Adrenal gland (tissue), 12 donors: ENCODE results near the gene CDKL1. TPM values are rescaled to one million over a fixed set of nuclear protein-coding genes. Genes with fewer than 3 reads are reported as not detected.

Experiments
- DNase-seq, 7 donors: peaks; one replicate each; pipeline ENCODE4 v3.0.0-alpha.2; 2019 to 2020
- H3K27ac ChIP-seq, 5 donors: fragments of 200-600 bp; sonication (generic) in 4 of 5; 1 replicate in 3 of 5; 2 replicates in 2 of 5; pipeline versions ENCODE4 v1.5.1 to v1.8.0; 2016 to 2020; ENCODE audit warnings: mild to moderate bottlenecking in 1 of 5
- H3K27me3 ChIP-seq: fragments of 200-600 bp; 2 replicates; pipeline ENCODE4 v1.8.0; 2021
- H3K36me3 ChIP-seq, 2 donors: fragments of 200-600 bp; replicated peaks in 1 of 2; 1 replicate in 1 of 2; 2 replicates in 1 of 2; pipeline versions ENCODE4 v1.5.1 to v1.8.0; 2018 to 2022
- H3K4me1 ChIP-seq, 2 donors: fragments of 200-600 bp; replicated peaks in 1 of 2; 1 replicate in 1 of 2; 2 replicates in 1 of 2; pipeline versions ENCODE4 v1.5.1 to v1.8.0; 2018 to 2021
- H3K4me3 ChIP-seq, 4 donors: fragments of 200-600 bp; sonication (generic) in 3 of 4; one replicate each; pipeline ENCODE4 v1.5.1; 2016 to 2018
- H3K9me3 ChIP-seq, 3 donors: fragments of 200-600 bp; sonication (generic) in 1 of 3; replicated peaks in 1 of 3; 1 replicate in 2 of 3; 2 replicates in 1 of 3; pipeline versions ENCODE4 v1.5.1 to v1.8.0; 2016 to 2021
- CTCF ChIP-seq, 6 experiments: fragments of 450-650 bp in 4 of 6; fragments of 200-600 bp in 2 of 6; sonication (generic) in 1 of 6; IDR thresholded peaks; 1 replicate in 5 of 6; 2 replicates in 1 of 6; pipeline versions ENCODE4 v1.5.1 to v1.8.0; 2016 to 2021; ENCODE audit warnings: antibody characterized with exemption in 6 of 6, mild to moderate bottlenecking in 2 of 6, moderate library complexity in 1 of 6
- POLR2A ChIP-seq, 2 donors: fragments of 450-650 bp; IDR thresholded peaks; one replicate each; pipeline ENCODE4 v1.6.1; 2017; ENCODE audit warnings: antibody characterized with exemption in 2 of 2, mild to moderate bottlenecking in 2 of 2, moderate library complexity in 1 of 2
- WGBS, 4 donors: extraction: QIAGEN DNeasy Blood & Tissue Kit in 2 of 4; methylation state at CpG; one replicate each; pipeline versions ENCODE4 v1.1.5 to v1.1.7; 2013 to 2017; 5-methylcytosine and 5-hydroxymethylcytosine counted together
- intact Hi-C, 2 donors: fragments of 100-400 bp; cut with DNase I; formaldehyde crosslinking; loops; one replicate each; pipeline versions ENCODE4 v1.14.1 to v1.15.0; 2022 to 2023
- polyA plus RNA-seq, 3 donors: library from polyadenylated mRNA; stranded (reverse); fragments of 200-250 nt in 2 of 3; fragments of 350-450 nt in 1 of 3; fragmentation: Illumina TruSeq in 1 of 3; extraction: RNeasy Lipid Tissue Mini Kit (QIAGEN cat#74804) in 1 of 3; gene quantifications; one replicate each; pipeline ENCODE4 v1.2.3, GENCODE V29; 2013 to 2014
- total RNA-seq, 9 donors: library from RNA; depleted of rRNA in 4 of 9; stranded (reverse); fragments of >200 nt in 4 of 9; fragments of 120-200 nt in 1 of 9; fragmentation: NEBNext Ultra II Directional in 1 of 9; extraction: Animal tissue kit (Norgen Biotek cat#: 25700) in 1 of 9; gene quantifications; one replicate each; pipeline versions ENCODE4 v1.1.0 to v1.2.4, GENCODE V29; 2013 to 2023
- donor health status: healthy with polysubstance abuse.
- donor health status: Bipolar disorder and iron deficiency.
- donor health status: DM: yes; HTN: yes; CAD: no.
- donor health status: DM: no; HTN: no; CAD: no.
- donor health status: DM: no; HTN: no; CAD: no.
- donor health status: DM: yes; HTN: yes; CAD: no.

CDKL1 gene
- total and polyA plus RNA-seq, 12 donors = 1.5 to 17.2 (median 7.6) TPM

GRCh38 chr14:50347521-50347920, 49.2 kb downstream of the CDKL1 start:
- intact Hi-C loops = no loop called here
- 0 to 100% (median 68%) methylated on average over 1 of the region's 1 CpG for WGBS, 4 donors
- TF ChIP-seq CTCF (IDR thresholded peaks at IDR 0.05) (no peak), POLR2A (IDR thresholded peaks at IDR 0.05) (no peak)
- H3K36me3 ChIP-seq = no peaks in the 10 kb centered on the region
- no peaks in the 10 kb centered on the region for H3K9me3 ChIP-seq
- peaks cover 0 to 17% of the 10 kb centered on the region in 2 donors for H3K4me1 ChIP-seq
- no peak overlapping the region for H3K4me3 ChIP-seq
- no peak overlapping the region for H3K27ac ChIP-seq
- DNase-seq = no peak
- no peaks in the 10 kb centered on the region for H3K27me3 ChIP-seq

- no peaks in the 10 kb centered on the region for H3K36me3 ChIP-seq
- WGBS, 4 donors = 57 to 63% (median 59%) methylated on average over 6 of the region's 6 CpGs
- H3K27ac ChIP-seq = peak overlapping the region in 1 of 5 donors; percentile 8
- intact Hi-C loops = no loop called here
- no peak overlapping the region for H3K4me3 ChIP-seq
- H3K27me3 ChIP-seq = no peaks in the 10 kb centered on the region
- no peaks in the 10 kb centered on the region for H3K9me3 ChIP-seq
- TF ChIP-seq POLR2A (IDR thresholded peaks at IDR 0.05) (no peak), CTCF (IDR thresholded peaks at IDR 0.05) (no peak)
- H3K4me1 ChIP-seq = peaks cover 7 to 28% of the 10 kb centered on the region in 2 donors
- DNase-seq = no peak
Measured at GRCh38 chr14:50345846-50346422, 50.7 kb downstream of the CDKL1 start.

- Histone ChIP-seq H3K4me1 (peaks cover 7 to 28% of the 10 kb centered on the region in 2 donors), H3K36me3 (no peaks in the 10 kb centered on the region), H3K27me3 (no peaks in the 10 kb centered on the region), H3K4me3 (no peak overlapping the region), H3K9me3 (no peaks in the 10 kb centered on the region), H3K27ac (no peak overlapping the region)
- TF ChIP-seq CTCF (IDR thresholded peaks at IDR 0.05) (no peak), POLR2A (IDR thresholded peaks at IDR 0.05) (no peak)
- intact Hi-C loops = no loop called here
- WGBS, 4 donors = 57 to 66% (median 62%) methylated on average over 4 of the region's 4 CpGs
- DNase-seq = no peak
Measured at GRCh38 chr14:50344876-50345563, 51.7 kb downstream of the CDKL1 start.

GRCh38 chr14:50344116-50344775, 52.4 kb downstream of the CDKL1 start:
- no peak for DNase-seq
- WGBS, 4 donors = 88 to 94% (median 92%) methylated on average over 4 to 7 of the region's 7 CpGs
- H3K27ac ChIP-seq = no peak overlapping the region
- no peaks in the 10 kb centered on the region for H3K36me3 ChIP-seq
- TF ChIP-seq CTCF (IDR thresholded peaks at IDR 0.05) (no peak), POLR2A (IDR thresholded peaks at IDR 0.05) (no peak)
- no peaks in the 10 kb centered on the region for H3K9me3 ChIP-seq
- H3K4me3 ChIP-seq = no peak overlapping the region
- H3K4me1 ChIP-seq = peaks cover 7 to 28% of the 10 kb centered on the region in 2 donors
- intact Hi-C loops = no loop called here
- no peaks in the 10 kb centered on the region for H3K27me3 ChIP-seq
